Measurements from ENCODE around the gene MMP7. TPM values are rescaled to one million over a fixed set of nuclear protein-coding genes. Genes with fewer than 3 reads are reported as not detected.

Gene MMP7
- not detected in 2 replicates for total RNA-seq

DNA sequence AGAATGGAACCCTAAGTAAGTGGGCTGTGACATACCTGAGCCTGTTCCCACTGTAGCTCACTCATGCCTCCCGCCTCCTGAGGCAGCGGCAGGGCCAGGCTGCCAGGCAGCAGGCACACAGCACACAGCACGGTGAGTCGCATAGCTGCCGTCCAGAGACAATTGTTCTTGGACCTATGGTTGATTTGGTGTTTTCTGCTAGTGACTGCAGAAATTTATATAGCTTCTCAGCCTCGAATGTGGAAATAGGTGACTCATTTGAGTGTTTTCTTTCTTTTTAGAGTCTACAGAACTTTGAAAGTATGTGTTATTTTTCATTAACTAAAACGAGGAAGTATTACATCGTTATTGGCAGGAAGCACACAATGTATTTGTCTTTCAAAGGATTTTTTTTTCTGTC lies at the start of gene MMP7:
Gene MMP7, minus strand, starts transcription at position 190 of the 400 bp plus-strand sequence. Its CDS starts 47 bp downstream, at position 143.

Other genes starting within 250 kb of the MMP7 start
- gene BIRC3, start 213.3 kb downstream of the MMP7 start, total RNA-seq = 3.3 and 8.3 TPM in 2 replicates
- gene BIRC2, start 183.5 kb downstream of the MMP7 start, total RNA-seq = 79.7 and 103 TPM in 2 replicates
- 143 and 165 TPM in 2 replicates for gene TMEM123, start 78.0 kb downstream of the MMP7 start, total RNA-seq
- not detected in 2 replicates for gene MMP20, start 94.6 kb upstream of the MMP7 start, total RNA-seq
- gene MMP27, start 175.0 kb upstream of the MMP7 start, total RNA-seq = not detected in 2 replicates
- gene MMP8, start 194.2 kb upstream of the MMP7 start, total RNA-seq = 0.22 TPM in 1 of 2 replicates, not detected in the other
- gene MMP10, start 249.9 kb upstream of the MMP7 start, total RNA-seq = 0.54 and 0.65 TPM in 2 replicates

All from articular chondrocyte of knee joint (primary cell).